ENCODE data around the gene RAD18. TPM values are rescaled to one million over a fixed set of nuclear protein-coding genes. Genes with fewer than 3 reads are reported as not detected.

RAD18 gene
- total RNA-seq, 1 donor: 7.6 TPM

- no peaks in the 10 kb centered on the region for H3K9me3 ChIP-seq (ENCODE audit: low read depth, low read length)
- H3K27ac ChIP-seq (ENCODE audit: low read depth, low read length): no peak overlapping the region
- H3K4me1 ChIP-seq (ENCODE audit: insufficient read depth, low read length): peaks cover 23% of the 10 kb centered on the region
- H3K79me2 ChIP-seq (ENCODE audit: insufficient read depth, low read length): no peaks in the 10 kb centered on the region
- no peaks in the 10 kb centered on the region for H4K20me1 ChIP-seq (ENCODE audit: insufficient read depth, low read length)
- no peak for DNase-seq (ENCODE audit: insufficient read length, low spot score, missing footprints)
- no peak for TF ChIP-seq CTCF (IDR thresholded peaks at IDR 0.05; ENCODE audit: extremely low read depth, low read depth, low read length)
- H3K27me3 ChIP-seq (ENCODE audit: insufficient read depth, low read length): no peaks in the 10 kb centered on the region
- no peak overlapping the region for H3K4me3 ChIP-seq (ENCODE audit: insufficient read depth, low read length)
- H3K36me3 ChIP-seq (ENCODE audit: insufficient read depth, low read length): no peaks in the 10 kb centered on the region
- H2AFZ ChIP-seq (ENCODE audit: low read length): no peak overlapping the region
- H3K4me2 ChIP-seq (ENCODE audit: insufficient read depth, low read length): no peak overlapping the region
These were observed 124.4 kb downstream of the RAD18 start for GRCh38 chr3:8838765-8839423.

GRCh38 chr3:8838234-8838633, 125.0 kb downstream of the RAD18 start:
- no peak for DNase-seq (ENCODE audit: insufficient read length, low spot score, missing footprints)
- no peaks in the 10 kb centered on the region for H3K27me3 ChIP-seq (ENCODE audit: insufficient read depth, low read length)
- TF ChIP-seq CTCF (IDR thresholded peaks at IDR 0.05; ENCODE audit: extremely low read depth, low read depth, low read length): no peak
- H3K36me3 ChIP-seq (ENCODE audit: insufficient read depth, low read length): no peaks in the 10 kb centered on the region
- no peaks in the 10 kb centered on the region for H4K20me1 ChIP-seq (ENCODE audit: insufficient read depth, low read length)
- no peaks in the 10 kb centered on the region for H3K9me3 ChIP-seq (ENCODE audit: low read depth, low read length)
- no peak overlapping the region for H3K4me3 ChIP-seq (ENCODE audit: insufficient read depth, low read length)
- peaks cover 23% of the 10 kb centered on the region for H3K4me1 ChIP-seq (ENCODE audit: insufficient read depth, low read length)
- no peaks in the 10 kb centered on the region for H3K79me2 ChIP-seq (ENCODE audit: insufficient read depth, low read length)
- H3K27ac ChIP-seq (ENCODE audit: low read depth, low read length): no peak overlapping the region
- no peak overlapping the region for H2AFZ ChIP-seq (ENCODE audit: low read length)
- H3K4me2 ChIP-seq (ENCODE audit: insufficient read depth, low read length): no peak overlapping the region

- Histone ChIP-seq H3K4me3 (ENCODE audit: insufficient read depth, low read length) (no peak overlapping the region), H3K4me2 (ENCODE audit: insufficient read depth, low read length) (peak overlapping the region; percentile 17), H4K20me1 (ENCODE audit: insufficient read depth, low read length) (no peaks in the 10 kb centered on the region), H3K27me3 (ENCODE audit: insufficient read depth, low read length) (no peaks in the 10 kb centered on the region), H3K79me2 (ENCODE audit: insufficient read depth, low read length) (no peaks in the 10 kb centered on the region), H3K4me1 (ENCODE audit: insufficient read depth, low read length) (peaks cover 23% of the 10 kb centered on the region), H3K36me3 (ENCODE audit: insufficient read depth, low read length) (no peaks in the 10 kb centered on the region), H2AFZ (ENCODE audit: low read length) (no peak overlapping the region), H3K27ac (ENCODE audit: low read depth, low read length) (peak overlapping the region; percentile 14), H3K9me3 (ENCODE audit: low read depth, low read length) (no peaks in the 10 kb centered on the region)
- no peak for TF ChIP-seq CTCF (IDR thresholded peaks at IDR 0.05; ENCODE audit: extremely low read depth, low read depth, low read length)
- DNase-seq (ENCODE audit: insufficient read length, low spot score, missing footprints): no peak
These were observed 126.1 kb downstream of the RAD18 start for GRCh38 chr3:8837162-8837561.

- Histone ChIP-seq H3K27me3 (ENCODE audit: insufficient read depth, low read length) (no peaks in the 10 kb centered on the region), H3K79me2 (ENCODE audit: insufficient read depth, low read length) (no peaks in the 10 kb centered on the region), H3K36me3 (ENCODE audit: insufficient read depth, low read length) (no peaks in the 10 kb centered on the region), H3K4me3 (ENCODE audit: insufficient read depth, low read length) (no peak overlapping the region), H4K20me1 (ENCODE audit: insufficient read depth, low read length) (no peaks in the 10 kb centered on the region), H3K9me3 (ENCODE audit: low read depth, low read length) (no peaks in the 10 kb centered on the region), H3K27ac (ENCODE audit: low read depth, low read length) (no peak overlapping the region), H3K4me2 (ENCODE audit: insufficient read depth, low read length) (no peak overlapping the region), H3K4me1 (ENCODE audit: insufficient read depth, low read length) (peaks cover 23% of the 10 kb centered on the region), H2AFZ (ENCODE audit: low read length) (no peak overlapping the region)
- TF ChIP-seq CTCF (IDR thresholded peaks at IDR 0.05; ENCODE audit: extremely low read depth, low read depth, low read length): no peak
- DNase-seq (ENCODE audit: insufficient read length, low spot score, missing footprints): no peak
These were observed 127.2 kb downstream of the RAD18 start for GRCh38 chr3:8836096-8836495.
